Stimulated activated CD8-positive, alpha-beta memory T cell treated with anti-CD3 and anti-CD28 coated beads, Interleukin-7, amount 100 ng/mL, for 4 hours (primary cell): ENCODE measurements around the gene DCST2.

ENCODE experiments used
- DNase-seq, 2 donors: peaks; one replicate each; pipeline ENCODE4 v3.0.0-alpha.2; 2020; ENCODE audit warnings: low read depth in 2 of 2

DCST2 gene

GRCh38 chr1:155049651-155050559, 16.3 kb upstream of the DCST2 start:
- DNase-seq: no peak

DNA sequence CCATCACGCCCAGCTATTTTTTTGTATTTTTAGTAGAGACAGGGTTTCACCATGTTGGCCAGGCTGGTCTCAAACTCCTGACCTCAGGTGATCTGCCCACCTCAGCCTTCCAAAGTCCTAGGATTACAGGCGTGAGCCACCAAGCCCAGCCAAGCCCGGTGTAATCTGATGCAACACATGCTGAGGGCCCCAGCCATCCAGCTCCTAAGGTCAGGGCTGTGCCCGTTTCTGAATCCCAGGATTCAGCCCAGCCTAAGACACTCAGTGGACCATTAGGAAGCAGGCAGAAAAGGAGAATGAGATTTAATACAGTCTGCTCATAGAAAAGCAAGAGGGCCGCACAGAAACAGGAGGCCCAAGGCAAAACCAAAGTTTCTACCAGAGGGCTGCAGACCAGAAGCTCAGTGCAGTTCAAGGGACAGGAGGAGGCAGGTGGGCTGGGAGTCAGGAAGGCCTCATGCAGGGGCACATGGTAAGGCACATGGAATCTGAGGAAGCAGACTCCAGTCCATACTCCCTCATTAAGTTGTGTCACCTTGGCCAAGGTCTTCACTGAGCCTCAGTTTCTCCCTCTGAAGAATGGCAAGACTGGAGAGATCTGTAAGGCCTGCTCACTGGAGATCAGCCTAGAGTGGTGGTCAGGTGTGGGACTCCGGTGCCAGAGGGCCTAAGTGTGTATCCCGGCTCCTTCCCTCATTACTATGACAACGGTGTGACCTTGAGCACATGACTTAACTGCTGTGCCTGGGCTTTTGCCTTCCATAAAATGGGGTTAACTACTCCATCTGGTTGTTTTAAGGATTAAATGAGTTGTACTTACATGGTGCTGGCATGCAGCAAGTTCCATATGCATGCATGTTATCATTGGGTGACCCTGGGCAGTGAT, 15.1 kb upstream of the DCST2 start:
- DNase-seq: no peak

DNA sequence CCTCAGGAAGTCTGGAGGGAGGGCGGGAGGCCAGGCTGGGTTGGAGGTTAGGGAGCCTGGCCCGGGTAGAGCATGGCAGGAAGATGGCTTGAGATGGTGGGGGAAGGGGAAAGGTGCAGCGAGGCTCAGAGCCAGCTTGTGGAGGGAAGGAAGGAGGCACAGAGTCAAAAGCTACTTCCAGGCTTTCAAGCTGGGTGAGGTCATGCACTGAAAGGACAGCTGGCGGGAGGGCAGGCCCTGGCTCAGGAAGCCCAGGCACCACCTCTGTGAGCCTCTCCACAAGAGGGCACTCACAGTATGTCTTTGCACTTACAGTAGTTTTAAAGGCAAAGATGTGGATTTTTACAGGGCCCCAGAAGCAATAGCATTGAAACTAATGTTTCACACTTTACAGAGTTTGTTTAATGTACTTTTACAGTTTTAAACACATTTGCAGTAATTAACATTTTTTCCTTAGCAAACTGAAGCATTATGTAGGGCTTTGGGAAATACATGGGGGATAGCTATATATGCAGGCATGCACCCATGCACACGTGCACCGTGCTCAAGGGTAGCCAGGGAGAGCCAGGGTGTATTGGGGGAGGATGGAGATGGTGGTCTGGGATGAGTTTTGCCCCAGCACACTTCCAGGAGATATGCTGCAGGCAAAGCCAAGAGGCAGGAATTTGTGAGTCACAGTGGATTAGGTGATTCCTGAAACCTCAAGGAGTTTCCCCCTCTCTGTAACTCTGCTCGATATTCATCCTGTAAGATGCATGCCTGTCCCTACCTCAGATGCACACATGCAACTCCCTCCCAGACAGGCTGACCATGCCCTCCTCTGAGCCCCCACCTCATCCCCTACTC, 11.5 kb upstream of the DCST2 start:
- peak; percentile 21 to 42 for DNase-seq

GRCh38 chr1:155044365-155044764, 10.8 kb upstream of the DCST2 start:
- no peak for DNase-seq

- DNase-seq: no peak
Measured at GRCh38 chr1:155043793-155044192, 10.2 kb upstream of the DCST2 start.

DNA sequence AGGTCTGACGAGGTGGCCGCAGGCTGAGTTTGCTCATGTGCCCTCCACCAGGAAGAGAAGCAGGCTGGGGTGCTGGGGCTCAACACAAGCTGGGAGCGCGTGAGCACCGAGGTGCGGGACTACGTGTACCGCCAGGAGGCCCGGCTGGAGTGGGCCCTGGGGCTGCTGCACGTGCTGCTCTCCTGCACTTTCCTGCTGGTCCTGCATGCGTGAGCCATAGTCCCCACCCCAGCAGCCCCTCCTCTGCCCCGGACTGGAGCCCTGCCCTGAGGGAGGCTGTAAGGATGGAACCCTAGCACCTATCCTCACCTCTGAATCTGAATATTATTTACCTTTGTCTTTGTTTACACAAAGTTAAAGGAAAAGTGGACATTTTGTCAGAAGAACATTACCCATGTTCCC, 9.7 kb upstream of the DCST2 start:
- no peak for DNase-seq

DNA sequence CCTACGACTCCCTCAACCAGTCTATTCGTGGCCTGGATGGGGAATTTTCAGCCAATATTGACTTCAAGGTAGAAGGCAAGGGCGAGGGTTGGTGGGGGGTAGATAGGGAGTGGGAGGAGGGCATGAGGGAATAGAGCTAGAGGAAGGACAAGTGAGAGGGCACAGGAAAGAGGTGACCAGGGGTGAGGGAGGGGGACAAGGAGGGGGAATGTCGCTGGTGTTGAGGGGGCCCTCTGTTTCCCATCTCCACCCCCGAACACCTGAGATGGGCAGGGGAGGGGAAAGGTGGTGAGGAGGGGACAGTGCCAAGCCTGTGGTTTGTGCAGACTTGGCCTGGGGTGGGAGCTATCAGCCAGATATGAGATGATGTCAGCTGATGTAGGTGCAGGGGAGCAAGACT, 9.2 kb upstream of the DCST2 start:
- DNase-seq: no peak

GRCh38 chr1:155040358-155041093, 6.9 kb upstream of the DCST2 start:
- no peak for DNase-seq

DNA sequence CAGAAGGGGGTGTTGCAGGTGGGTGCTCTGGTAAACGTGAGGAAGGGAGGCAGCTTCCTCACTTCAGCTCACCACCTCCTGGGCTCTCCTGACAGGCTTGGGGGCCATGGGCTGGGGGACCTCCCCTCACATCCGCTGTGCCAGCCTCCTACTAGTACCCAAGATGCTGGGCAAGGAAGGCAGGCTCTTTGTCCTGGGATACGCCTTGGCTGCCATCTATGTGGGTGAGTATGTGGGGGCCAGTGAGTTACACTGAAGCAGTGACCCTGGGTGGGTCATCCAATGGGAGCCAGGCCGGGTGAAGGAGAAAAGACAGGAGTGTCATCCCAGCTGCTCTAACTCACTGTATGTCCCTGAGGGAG, 5.7 kb upstream of the DCST2 start:
- no peak for DNase-seq

- DNase-seq: no peak
Measured at GRCh38 chr1:155038602-155039307, 5.2 kb upstream of the DCST2 start.

GRCh38 chr1:155037851-155038441, 4.4 kb upstream of the DCST2 start:
- DNase-seq: no peak

- no peak for DNase-seq
Measured at GRCh38 chr1:155037043-155037442, 3.5 kb upstream of the DCST2 start.

DNA sequence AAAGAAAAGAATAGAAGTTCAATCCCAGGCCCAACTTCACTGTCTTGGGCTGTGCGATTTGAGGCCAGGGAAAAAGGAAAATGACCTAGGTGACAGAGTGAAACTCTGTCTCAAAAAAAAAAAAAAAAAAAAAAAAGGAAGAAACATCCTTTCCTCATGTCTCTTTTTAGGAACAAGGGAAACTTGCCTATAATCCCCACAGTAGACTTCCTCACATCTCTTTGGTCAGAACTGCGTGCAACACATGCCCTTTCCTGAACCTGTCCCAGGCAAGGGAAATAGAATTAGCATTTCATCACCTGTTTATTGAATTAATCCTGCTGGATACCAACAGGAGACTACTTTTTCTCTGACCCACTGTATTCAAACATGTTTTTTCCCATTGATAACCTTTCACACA, 2.4 kb upstream of the DCST2 start:
- DNase-seq: no peak

- no peak for DNase-seq
Measured at GRCh38 chr1:155034318-155035208, 982 bp upstream of the DCST2 start.

DNA sequence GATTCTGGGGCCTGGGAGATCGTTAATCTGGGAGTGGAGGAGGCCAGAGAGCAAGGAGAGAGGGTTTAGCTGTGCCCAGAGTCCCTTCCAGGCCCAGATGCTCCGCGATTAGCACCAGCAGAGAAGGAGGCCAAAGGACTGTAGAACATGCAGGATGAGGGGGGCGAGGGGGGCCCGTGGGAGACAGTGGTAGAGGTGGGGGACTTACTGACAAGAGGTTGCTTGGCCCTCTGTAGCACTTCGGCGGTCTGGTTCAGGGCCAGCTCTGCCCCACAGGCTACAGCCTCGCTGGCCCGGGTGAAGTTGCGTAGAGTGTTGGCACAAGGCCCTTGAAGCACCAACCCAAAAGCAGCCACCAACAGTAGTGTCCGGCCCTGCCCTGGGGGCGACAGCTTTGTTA, 695 bp downstream of the DCST2 start:
- no peak for DNase-seq

DNA sequence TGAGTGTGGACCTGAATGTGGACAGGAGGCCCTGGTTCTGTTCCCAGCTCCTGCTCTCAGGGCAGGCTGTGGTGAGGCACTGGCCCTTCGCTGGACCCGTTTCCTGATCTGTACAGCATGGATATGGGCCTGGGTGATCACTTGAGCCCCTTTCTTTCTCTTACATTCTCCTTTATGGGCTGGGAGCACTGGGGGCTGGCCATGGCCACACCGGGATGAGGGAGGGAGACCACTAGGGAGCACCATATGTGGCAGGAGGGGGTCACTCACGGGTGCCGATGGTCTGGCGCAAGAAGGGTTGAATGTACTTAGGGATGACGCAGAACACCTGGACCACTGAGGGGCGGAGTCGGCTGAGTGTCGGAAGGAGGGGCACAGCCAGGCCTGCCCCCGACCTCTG, 2.7 kb downstream of the DCST2 start:
- no peak for DNase-seq

GRCh38 chr1:155030243-155030795, 3.3 kb downstream of the DCST2 start:
- no peak for DNase-seq

- no peak for DNase-seq
Measured at GRCh38 chr1:155029513-155030242, 3.9 kb downstream of the DCST2 start.
